ENCODE measurements around the gene PEX11B. TPM values are rescaled to one million over a fixed set of nuclear protein-coding genes. Genes with fewer than 3 reads are reported as not detected.

The PEX11B gene
- total RNA-seq, 1 experiment from 2014 or later: 13.7 TPM

- H3K9ac ChIP-seq (ENCODE audit: extremely low read depth, insufficient read length, low read length): no peak overlapping the region
- peaks cover 28 to 42% of the 10 kb centered on the region in 2 experiments for H3K4me1 Mint-ChIP-seq
- no peaks in the 10 kb centered on the region for H3K79me2 ChIP-seq (ENCODE audit: insufficient read depth, low read length)
- H2BK5ac ChIP-seq (ENCODE audit: insufficient read length, low read length): no peak overlapping the region
- no peak overlapping the region for H3K4ac ChIP-seq (ENCODE audit: low read depth, low read length)
- no peaks in the 10 kb centered on the region for H3K79me1 ChIP-seq (ENCODE audit: insufficient read depth, low read depth, low read length, poor library complexity, severe bottlenecking)
- no peak overlapping the region for H4K91ac ChIP-seq (ENCODE audit: insufficient read length, low read depth, low read length)
- no peak overlapping the region for H3K23ac ChIP-seq (ENCODE audit: insufficient read length, low read depth, low read length)
- no peak overlapping the region for H3K56ac ChIP-seq (ENCODE audit: insufficient read length, low read depth, low read length)
- no peak overlapping the region for H3K14ac ChIP-seq (ENCODE audit: insufficient read depth, low read length)
- H4K8ac ChIP-seq (replicated peaks; ENCODE audit: insufficient read length, low read depth, low read length): no peak overlapping the region
- H3K23me2 ChIP-seq (ENCODE audit: insufficient read length, low read depth, low read length, poor library complexity, severe bottlenecking): peaks cover 11% of the 10 kb centered on the region
- H3K27ac ChIP-seq (ENCODE audit: insufficient read length, low read depth, low read length): no peak overlapping the region
- H3K4me2 ChIP-seq (ENCODE audit: insufficient read depth, insufficient read length, low read length): no peak overlapping the region
- H3K27me3 Mint-ChIP-seq (ENCODE audit: low read depth): peaks cover 40% of the 10 kb centered on the region
- H3K9me3 Mint-ChIP-seq: no peaks in the 10 kb centered on the region; a peak in 1 of 5 replicates
- no peak overlapping the region for H3T11ph ChIP-seq (ENCODE audit: low read length)
- no peak for DNase-seq
- no peak overlapping the region for H2AFZ ChIP-seq (ENCODE audit: low read length)
- H3K27me3 ChIP-seq (ENCODE audit: insufficient read depth, low read length): peaks cover 5% of the 10 kb centered on the region; the same call in 1 of the 2 replicates
- H4K20me1 ChIP-seq (ENCODE audit: control insufficient read depth, insufficient read depth, insufficient read length): no peaks in the 10 kb centered on the region
- no peak overlapping the region for H4K5ac ChIP-seq (ENCODE audit: insufficient read length, low read depth, low read length)
- no peak for TF ChIP-seq CTCF (conservative IDR thresholded peaks at IDR 0.05)
- no peak overlapping the region for H3K27ac Mint-ChIP-seq
- no peak overlapping the region for H3K18ac ChIP-seq (ENCODE audit: insufficient read length, low read depth, low read length)
- no peak overlapping the region for H3K4me3 Mint-ChIP-seq
- H2BK120ac ChIP-seq (ENCODE audit: low read depth, low read length, poor library complexity, severe bottlenecking): no peak overlapping the region
- no CpG with 5 or more reads among the region's 12 CpGs for WGBS (ENCODE audit: extremely low coverage, insufficient read length, low lambda C conversion rate)
- no peaks in the 10 kb centered on the region for H3K9me3 ChIP-seq (ENCODE audit: control insufficient read depth, low read depth, low read length)
- H2AK5ac ChIP-seq (ENCODE audit: insufficient read length, low read length): no peak overlapping the region
- H2BK20ac ChIP-seq (ENCODE audit: low read depth, low read length, poor library complexity, severe bottlenecking): no peak overlapping the region
- H3K36me3 Mint-ChIP-seq (ENCODE audit: insufficient read depth in 1 of 3, low read depth in 3 of 3): no peaks in the 10 kb centered on the region
- H3K4me1 ChIP-seq (ENCODE audit: insufficient read depth, low read length): peaks cover 6% of the 10 kb centered on the region
- no peak overlapping the region for H2BK15ac ChIP-seq (ENCODE audit: low read depth, low read length)
- no peak overlapping the region for H2BK12ac ChIP-seq (ENCODE audit: insufficient read length, low read depth, low read length)
These were observed 43.9 kb downstream of the PEX11B start for GRCh38 chr1:145874646-145875045.

All from H9 (cell line).